ENCODE results near the gene GPR153.

GPR153 gene

GRCh38 chr1:6292102-6292501, 31.2 kb upstream of the GPR153 start:
- Histone ChIP-seq H3K4ac (ENCODE audit: low read length) (no peak overlapping the region), H3K36me3 (replicated peaks in 1 of 2; ENCODE audit: control insufficient read depth in 2 of 2, insufficient read depth in 2 of 2, low read length in 2 of 2) (peaks cover 18 to 64% of the 10 kb centered on the region in 2 donors), H3K4me2 (ENCODE audit: insufficient read depth, low read length, poor library complexity, severe bottlenecking) (no peak overlapping the region), H4K91ac (ENCODE audit: low read depth, low read length, poor library complexity) (no peak overlapping the region), H2AFZ (ENCODE audit: low read length) (no peak overlapping the region), H3K9ac (ENCODE audit: low read depth, low read length, poor library complexity) (no peak overlapping the region), H2BK120ac (ENCODE audit: low read depth, low read length) (no peak overlapping the region), H3K79me1 (ENCODE audit: low read depth, low read length) (no peaks in the 10 kb centered on the region), H3K14ac (ENCODE audit: low read length) (no peak overlapping the region), H2AK5ac (ENCODE audit: low read depth, low read length) (no peak overlapping the region), H3K27me3 (ENCODE audit: control insufficient read depth in 3 of 3, insufficient read depth in 3 of 3, low read depth in 1 of 3, low read length in 3 of 3) (no peaks in the 10 kb centered on the region), H3K4me3 (ENCODE audit: low read length in 2 of 2) (no peak overlapping the region), H3K27ac (replicated peaks; ENCODE audit: low read length) (no peak overlapping the region), H3K4me1 (ENCODE audit: control insufficient read depth in 2 of 2, insufficient read depth in 1 of 2, low read depth in 1 of 2, low read length in 2 of 2) (no peaks in the 10 kb centered on the region), H2BK5ac (ENCODE audit: low read length) (no peak overlapping the region), H2BK15ac (ENCODE audit: low read length) (no peak overlapping the region), H3K9me3 (replicated peaks in 1 of 2; ENCODE audit: control insufficient read depth in 2 of 2, insufficient read depth in 1 of 2, low read depth in 1 of 2, low read length in 2 of 2) (no peaks in the 10 kb centered on the region), H3K23ac (ENCODE audit: low read depth, low read length, poor library complexity) (peak overlapping the region; percentile 66), H3K18ac (ENCODE audit: low read length) (no peak overlapping the region), H4K8ac (ENCODE audit: low read depth, low read length) (no peak overlapping the region), H2BK12ac (ENCODE audit: low read length) (no peak overlapping the region)
- WGBS, 2 donors (ENCODE audit: extremely low coverage in 2 of 2, insufficient read length in 2 of 2, insufficient replicate concordance in 1 of 2): no CpG with 5 or more reads among the region's 10 CpGs
- DNase-seq (ENCODE audit: low spot score): no peak

GRCh38 chr1:6288665-6289064, 27.8 kb upstream of the GPR153 start:
- Histone ChIP-seq H2BK12ac (ENCODE audit: low read length) (no peak overlapping the region), H3K18ac (ENCODE audit: low read length) (no peak overlapping the region), H3K9ac (ENCODE audit: low read depth, low read length, poor library complexity) (peak overlapping the region; percentile 30), H3K79me1 (ENCODE audit: low read depth, low read length) (peaks cover 2% of the 10 kb centered on the region), H4K91ac (ENCODE audit: low read depth, low read length, poor library complexity) (no peak overlapping the region), H3K27ac (replicated peaks; ENCODE audit: low read length) (no peak overlapping the region), H3K4me1 (ENCODE audit: control insufficient read depth in 2 of 2, insufficient read depth in 1 of 2, low read depth in 1 of 2, low read length in 2 of 2) (peaks cover 0 to 6% of the 10 kb centered on the region in 2 donors), H2BK120ac (ENCODE audit: low read depth, low read length) (no peak overlapping the region), H3K4ac (ENCODE audit: low read length) (no peak overlapping the region), H3K36me3 (replicated peaks in 1 of 2; ENCODE audit: control insufficient read depth in 2 of 2, insufficient read depth in 2 of 2, low read length in 2 of 2) (peaks cover 13 to 54% of the 10 kb centered on the region in 2 donors), H2AK5ac (ENCODE audit: low read depth, low read length) (no peak overlapping the region), H2AFZ (ENCODE audit: low read length) (no peak overlapping the region), H2BK15ac (ENCODE audit: low read length) (no peak overlapping the region), H3K9me3 (replicated peaks in 1 of 2; ENCODE audit: control insufficient read depth in 2 of 2, insufficient read depth in 1 of 2, low read depth in 1 of 2, low read length in 2 of 2) (no peaks in the 10 kb centered on the region), H4K8ac (ENCODE audit: low read depth, low read length) (no peak overlapping the region), H3K14ac (ENCODE audit: low read length) (peak overlapping the region; percentile 64), H3K4me3 (ENCODE audit: low read length in 2 of 2) (no peak overlapping the region), H2BK5ac (ENCODE audit: low read length) (no peak overlapping the region), H3K23ac (ENCODE audit: low read depth, low read length, poor library complexity) (peak overlapping the region; percentile 44), H3K27me3 (ENCODE audit: control insufficient read depth in 3 of 3, insufficient read depth in 3 of 3, low read depth in 1 of 3, low read length in 3 of 3) (no peaks in the 10 kb centered on the region), H3K4me2 (ENCODE audit: insufficient read depth, low read length, poor library complexity, severe bottlenecking) (no peak overlapping the region)
- DNase-seq (ENCODE audit: low spot score): no peak
- WGBS, 2 donors (ENCODE audit: extremely low coverage in 2 of 2, insufficient read length in 2 of 2, insufficient replicate concordance in 1 of 2): no CpG with 5 or more reads among the region's 10 CpGs

- Histone ChIP-seq H3K4ac (ENCODE audit: low read length) (no peak overlapping the region), H2BK15ac (ENCODE audit: low read length) (no peak overlapping the region), H3K4me2 (ENCODE audit: insufficient read depth, low read length, poor library complexity, severe bottlenecking) (no peak overlapping the region), H2BK5ac (ENCODE audit: low read length) (no peak overlapping the region), H4K91ac (ENCODE audit: low read depth, low read length, poor library complexity) (no peak overlapping the region), H3K36me3 (replicated peaks in 1 of 2; ENCODE audit: control insufficient read depth in 2 of 2, insufficient read depth in 2 of 2, low read length in 2 of 2) (peaks cover 6 to 48% of the 10 kb centered on the region in 2 donors), H3K27ac (replicated peaks; ENCODE audit: low read length) (no peak overlapping the region), H3K9me3 (replicated peaks in 1 of 2; ENCODE audit: control insufficient read depth in 2 of 2, insufficient read depth in 1 of 2, low read depth in 1 of 2, low read length in 2 of 2) (no peaks in the 10 kb centered on the region), H3K18ac (ENCODE audit: low read length) (peak overlapping the region; percentile 25), H3K79me1 (ENCODE audit: low read depth, low read length) (peaks cover 2% of the 10 kb centered on the region), H3K27me3 (ENCODE audit: control insufficient read depth in 3 of 3, insufficient read depth in 3 of 3, low read depth in 1 of 3, low read length in 3 of 3) (no peaks in the 10 kb centered on the region), H3K23ac (ENCODE audit: low read depth, low read length, poor library complexity) (peak overlapping the region; percentile 44), H3K14ac (ENCODE audit: low read length) (peak overlapping the region; percentile 64), H2BK120ac (ENCODE audit: low read depth, low read length) (no peak overlapping the region), H4K8ac (ENCODE audit: low read depth, low read length) (no peak overlapping the region), H2BK12ac (ENCODE audit: low read length) (no peak overlapping the region), H3K4me3 (ENCODE audit: low read length in 2 of 2) (no peak overlapping the region), H3K4me1 (ENCODE audit: control insufficient read depth in 2 of 2, insufficient read depth in 1 of 2, low read depth in 1 of 2, low read length in 2 of 2) (peaks cover 0 to 6% of the 10 kb centered on the region in 2 donors), H2AK5ac (ENCODE audit: low read depth, low read length) (no peak overlapping the region), H3K9ac (ENCODE audit: low read depth, low read length, poor library complexity) (peak overlapping the region; percentile 30), H2AFZ (ENCODE audit: low read length) (no peak overlapping the region)
- DNase-seq (ENCODE audit: low spot score): no peak
- no CpG with 5 or more reads among the region's 14 CpGs for WGBS, 2 donors (ENCODE audit: extremely low coverage in 2 of 2, insufficient read length in 2 of 2, insufficient replicate concordance in 1 of 2)
Measured at GRCh38 chr1:6288026-6288425, 27.1 kb upstream of the GPR153 start.

GRCh38 chr1:6287431-6287886, 26.6 kb upstream of the GPR153 start:
- Histone ChIP-seq H3K18ac (ENCODE audit: low read length) (no peak overlapping the region), H3K4me3 (ENCODE audit: low read length in 2 of 2) (no peak overlapping the region), H3K27me3 (ENCODE audit: control insufficient read depth in 3 of 3, insufficient read depth in 3 of 3, low read depth in 1 of 3, low read length in 3 of 3) (no peaks in the 10 kb centered on the region), H2BK15ac (ENCODE audit: low read length) (no peak overlapping the region), H2AFZ (ENCODE audit: low read length) (no peak overlapping the region), H2BK5ac (ENCODE audit: low read length) (no peak overlapping the region), H3K36me3 (replicated peaks in 1 of 2; ENCODE audit: control insufficient read depth in 2 of 2, insufficient read depth in 2 of 2, low read length in 2 of 2) (peaks cover 6 to 47% of the 10 kb centered on the region in 2 donors), H3K79me1 (ENCODE audit: low read depth, low read length) (peaks cover 2% of the 10 kb centered on the region), H3K9me3 (replicated peaks in 1 of 2; ENCODE audit: control insufficient read depth in 2 of 2, insufficient read depth in 1 of 2, low read depth in 1 of 2, low read length in 2 of 2) (no peaks in the 10 kb centered on the region), H3K14ac (ENCODE audit: low read length) (no peak overlapping the region), H2AK5ac (ENCODE audit: low read depth, low read length) (no peak overlapping the region), H3K4ac (ENCODE audit: low read length) (no peak overlapping the region), H2BK120ac (ENCODE audit: low read depth, low read length) (no peak overlapping the region), H3K9ac (ENCODE audit: low read depth, low read length, poor library complexity) (no peak overlapping the region), H2BK12ac (ENCODE audit: low read length) (no peak overlapping the region), H3K4me1 (ENCODE audit: control insufficient read depth in 2 of 2, insufficient read depth in 1 of 2, low read depth in 1 of 2, low read length in 2 of 2) (peaks cover 0 to 6% of the 10 kb centered on the region in 2 donors), H3K23ac (ENCODE audit: low read depth, low read length, poor library complexity) (no peak overlapping the region), H4K8ac (ENCODE audit: low read depth, low read length) (no peak overlapping the region), H3K27ac (replicated peaks; ENCODE audit: low read length) (no peak overlapping the region), H3K4me2 (ENCODE audit: insufficient read depth, low read length, poor library complexity, severe bottlenecking) (no peak overlapping the region), H4K91ac (ENCODE audit: low read depth, low read length, poor library complexity) (no peak overlapping the region)
- no peak for DNase-seq (ENCODE audit: low spot score)
- no CpG with 5 or more reads among the region's 10 CpGs for WGBS, 2 donors (ENCODE audit: extremely low coverage in 2 of 2, insufficient read length in 2 of 2, insufficient replicate concordance in 1 of 2)
